Activated naive CD8-positive, alpha-beta T cell treated with anti-CD3 and anti-CD28 coated beads for 36 hours (primary cell): ENCODE data around the gene R3HDML. TPM values are rescaled to one million over a fixed set of nuclear protein-coding genes. Genes with fewer than 3 reads are reported as not detected.

Source experiments
- DNase-seq: peaks from one replicate; pipeline ENCODE4 v3.0.0; 2021
- H3K27ac Mint-ChIP-seq: one replicate; pipeline ENCODE4 v1.8.0; 2022; ENCODE audit warnings: mild to moderate bottlenecking, moderate library complexity, mixed read lengths
- H3K27me3 Mint-ChIP-seq: one replicate; pipeline ENCODE4 v1.8.0; 2022; ENCODE audit warnings: mild to moderate bottlenecking, mixed read lengths
- H3K36me3 Mint-ChIP-seq: one replicate; pipeline ENCODE4 v1.8.0; 2021; ENCODE audit warnings: mild to moderate bottlenecking, mixed read lengths
- H3K4me1 Mint-ChIP-seq: one replicate; pipeline ENCODE4 v1.8.0; 2021; ENCODE audit warnings: mixed read lengths
- H3K4me3 Mint-ChIP-seq: one replicate; pipeline ENCODE4 v1.8.0; 2022; ENCODE audit warnings: mild to moderate bottlenecking, moderate library complexity, mixed read lengths
- H3K9me3 Mint-ChIP-seq: one replicate; pipeline ENCODE4 v1.8.0; 2022; ENCODE audit warnings: mixed read lengths
- total RNA-seq, 2 experiments: library from RNA; stranded (reverse); gene quantifications; one replicate each; pipeline ENCODE4 v1.2.3, GENCODE V29; 2021

R3HDML gene
- total RNA-seq, 2 experiments from 2014 or later: not detected

- H3K27ac Mint-ChIP-seq: no peak overlapping the region
- H3K4me3 Mint-ChIP-seq: no peak overlapping the region
- H3K36me3 Mint-ChIP-seq: no peaks in the 10 kb centered on the region
- no peaks in the 10 kb centered on the region for H3K27me3 Mint-ChIP-seq
- no peaks in the 10 kb centered on the region for H3K4me1 Mint-ChIP-seq
- H3K9me3 Mint-ChIP-seq: no peaks in the 10 kb centered on the region
- no peak for DNase-seq
Observed at GRCh38 chr20:44395461-44396340, 58.9 kb downstream of the R3HDML start.

GRCh38 chr20:44396369-44397130, 59.7 kb downstream of the R3HDML start:
- no peak overlapping the region for H3K27ac Mint-ChIP-seq
- no peak overlapping the region for H3K4me3 Mint-ChIP-seq
- no peaks in the 10 kb centered on the region for H3K27me3 Mint-ChIP-seq
- no peak for DNase-seq
- H3K4me1 Mint-ChIP-seq: no peaks in the 10 kb centered on the region
- H3K9me3 Mint-ChIP-seq: no peaks in the 10 kb centered on the region
- no peaks in the 10 kb centered on the region for H3K36me3 Mint-ChIP-seq

- Mint-ChIP-seq H3K27ac (no peak overlapping the region), H3K36me3 (no peaks in the 10 kb centered on the region), H3K4me3 (no peak overlapping the region), H3K4me1 (no peaks in the 10 kb centered on the region), H3K27me3 (no peaks in the 10 kb centered on the region), H3K9me3 (no peaks in the 10 kb centered on the region)
- no peak for DNase-seq
Observed at GRCh38 chr20:44398335-44398734, 61.5 kb downstream of the R3HDML start.

- H3K27ac Mint-ChIP-seq: no peak overlapping the region
- no peaks in the 10 kb centered on the region for H3K4me1 Mint-ChIP-seq
- no peak overlapping the region for H3K4me3 Mint-ChIP-seq
- H3K27me3 Mint-ChIP-seq: no peaks in the 10 kb centered on the region
- H3K36me3 Mint-ChIP-seq: no peaks in the 10 kb centered on the region
- no peak for DNase-seq
- no peaks in the 10 kb centered on the region for H3K9me3 Mint-ChIP-seq
Observed at GRCh38 chr20:44399446-44399845, 62.6 kb downstream of the R3HDML start.

- Mint-ChIP-seq H3K4me3 (no peak overlapping the region), H3K27me3 (no peaks in the 10 kb centered on the region), H3K36me3 (no peaks in the 10 kb centered on the region), H3K4me1 (no peaks in the 10 kb centered on the region), H3K27ac (no peak overlapping the region), H3K9me3 (no peaks in the 10 kb centered on the region)
- no peak for DNase-seq
Observed at GRCh38 chr20:44400671-44400969, 63.8 kb downstream of the R3HDML start.

Other genes starting within 250 kb of the R3HDML start
- under 1 TPM; 0.12 to 0.14 TPM for gene JPH2, start 149.9 kb upstream of the R3HDML start, total RNA-seq
- gene OSER1, start 126.3 kb upstream of the R3HDML start, total RNA-seq: 10 to 100 TPM; 25.5 to 26.4 TPM
- under 1 TPM in 1 of 2 experiments, not detected in 1; 0.12 TPM for gene GDAP1L1, start 89.7 kb upstream of the R3HDML start, total RNA-seq
- 1 to 10 TPM; 1.9 to 2.1 TPM for gene FITM2, start 25.8 kb upstream of the R3HDML start, total RNA-seq
- gene HNF4A, start 18.7 kb downstream of the R3HDML start, total RNA-seq: not detected
- gene TTPAL, start 138.8 kb downstream of the R3HDML start, total RNA-seq: 10 to 100 TPM; 30.1 to 31.4 TPM
- 10 to 100 TPM; 38.8 to 43.6 TPM for gene SERINC3, start 185.0 kb downstream of the R3HDML start, total RNA-seq
- 1 to 10 TPM; 8.8 to 9.2 TPM for gene PKIG, start 245.5 kb downstream of the R3HDML start, total RNA-seq